ENCODE results near the gene PTH2R.

DNA sequence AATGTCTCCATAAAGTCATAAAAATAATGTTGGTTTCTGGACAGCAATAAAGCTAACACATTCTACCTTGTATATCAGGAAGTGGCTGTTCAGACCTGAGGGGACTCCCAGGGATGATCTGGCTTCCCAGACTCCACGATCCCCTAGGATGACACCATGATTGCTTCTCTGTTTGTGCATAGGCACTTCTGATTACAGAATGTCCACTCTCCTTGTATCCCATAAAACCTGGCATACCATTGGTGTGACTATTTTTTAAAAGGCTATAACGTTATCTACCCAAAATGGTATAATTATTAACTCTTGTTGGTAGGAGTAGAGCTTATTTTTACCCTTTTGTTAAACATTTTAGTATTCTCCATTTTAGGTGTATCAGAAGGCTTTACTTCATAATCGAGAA, 57.1 kb downstream of the PTH2R start:
- TF ChIP-seq, protein P1, sequence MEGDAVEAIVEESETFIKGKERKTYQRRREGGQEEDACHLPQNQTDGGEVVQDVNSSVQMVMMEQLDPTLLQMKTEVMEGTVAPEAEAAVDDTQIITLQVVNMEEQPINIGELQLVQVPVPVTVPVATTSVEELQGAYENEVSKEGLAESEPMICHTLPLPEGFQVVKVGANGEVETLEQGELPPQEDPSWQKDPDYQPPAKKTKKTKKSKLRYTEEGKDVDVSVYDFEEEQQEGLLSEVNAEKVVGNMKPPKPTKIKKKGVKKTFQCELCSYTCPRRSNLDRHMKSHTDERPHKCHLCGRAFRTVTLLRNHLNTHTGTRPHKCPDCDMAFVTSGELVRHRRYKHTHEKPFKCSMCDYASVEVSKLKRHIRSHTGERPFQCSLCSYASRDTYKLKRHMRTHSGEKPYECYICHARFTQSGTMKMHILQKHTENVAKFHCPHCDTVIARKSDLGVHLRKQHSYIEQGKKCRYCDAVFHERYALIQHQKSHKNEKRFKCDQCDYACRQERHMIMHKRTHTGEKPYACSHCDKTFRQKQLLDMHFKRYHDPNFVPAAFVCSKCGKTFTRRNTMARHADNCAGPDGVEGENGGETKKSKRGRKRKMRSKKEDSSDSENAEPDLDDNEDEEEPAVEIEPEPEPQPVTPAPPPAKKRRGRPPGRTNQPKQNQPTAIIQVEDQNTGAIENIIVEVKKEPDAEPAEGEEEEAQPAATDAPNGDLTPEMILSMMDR (IDR thresholded peaks at IDR 0.05): no peak
- TF ChIP-seq POLR2A (IDR thresholded peaks at IDR 0.05) (no peak), POLR2AphosphoS5 (IDR thresholded peaks at IDR 0.05; ENCODE audit: insufficient read depth in 1 of 2, low read depth in 1 of 2) (no peak)
